Measurements from ENCODE around the gene MAGI1.

Gene MAGI1

GRCh38 chr3:65837604-65838003 lies 201.1 kb downstream of the MAGI1 start:
- H3K9me2 ChIP-seq (replicated peaks; ENCODE audit: low read depth, low read length): no peaks in the 10 kb centered on the region
- H3F3A ChIP-seq (ENCODE audit: low read depth): no peaks in the 10 kb centered on the region
- no peak overlapping the region for H3K4me2 ChIP-seq (ENCODE audit: low read depth, low read length, poor library complexity, severe bottlenecking)
- peaks cover 12% of the 10 kb centered on the region for H3K4me1 ChIP-seq (ENCODE audit: insufficient read depth, low read length, poor library complexity, severe bottlenecking)
- H3K79me2 ChIP-seq (ENCODE audit: insufficient read depth, low read length): no peaks in the 10 kb centered on the region
- TF ChIP-seq CTCF (conservative IDR thresholded peaks at IDR 0.05; ENCODE audit: low read length) (no peak), EZH2phosphoT487 (IDR thresholded peaks at IDR 0.05; ENCODE audit: borderline replicate concordance) (no peak)
- no peak overlapping the region for H2AFZ ChIP-seq (ENCODE audit: low read length)
- H3K4me3 ChIP-seq (ENCODE audit: low read length, poor library complexity, severe bottlenecking): no peak overlapping the region
- H3K36me3 ChIP-seq (ENCODE audit: insufficient read depth, low read length): no peaks in the 10 kb centered on the region
- no peak overlapping the region for H3K9ac ChIP-seq (ENCODE audit: low read depth, low read length, poor library complexity, severe bottlenecking)
- H3K27me3 ChIP-seq (ENCODE audit: insufficient read depth, low read length, poor library complexity, severe bottlenecking): no peaks in the 10 kb centered on the region
- H4K20me1 ChIP-seq (ENCODE audit: insufficient read depth, low read length, poor library complexity, severe bottlenecking): no peaks in the 10 kb centered on the region
- no peaks in the 10 kb centered on the region for H3K9me3 ChIP-seq (ENCODE audit: insufficient read depth, low read depth, low read length)

- Histone ChIP-seq H4K20me1 (ENCODE audit: insufficient read depth, low read length, poor library complexity, severe bottlenecking) (no peaks in the 10 kb centered on the region), H3K9me2 (replicated peaks; ENCODE audit: low read depth, low read length) (no peaks in the 10 kb centered on the region), H3K4me1 (ENCODE audit: insufficient read depth, low read length, poor library complexity, severe bottlenecking) (peaks cover 12% of the 10 kb centered on the region), H3K9ac (ENCODE audit: low read depth, low read length, poor library complexity, severe bottlenecking) (no peak overlapping the region), H3K79me2 (ENCODE audit: insufficient read depth, low read length) (no peaks in the 10 kb centered on the region), H3F3A (ENCODE audit: low read depth) (no peaks in the 10 kb centered on the region), H3K36me3 (ENCODE audit: insufficient read depth, low read length) (no peaks in the 10 kb centered on the region), H2AFZ (ENCODE audit: low read length) (no peak overlapping the region), H3K4me3 (ENCODE audit: low read length, poor library complexity, severe bottlenecking) (no peak overlapping the region), H3K4me2 (ENCODE audit: low read depth, low read length, poor library complexity, severe bottlenecking) (no peak overlapping the region), H3K27me3 (ENCODE audit: insufficient read depth, low read length, poor library complexity, severe bottlenecking) (no peaks in the 10 kb centered on the region), H3K9me3 (ENCODE audit: insufficient read depth, low read depth, low read length) (no peaks in the 10 kb centered on the region)
- no peak for TF ChIP-seq CTCF (conservative IDR thresholded peaks at IDR 0.05; ENCODE audit: low read length)
- no peak for TF ChIP-seq EZH2phosphoT487 (IDR thresholded peaks at IDR 0.05; ENCODE audit: borderline replicate concordance)
Measured at GRCh38 chr3:65836047-65836446, 202.7 kb downstream of the MAGI1 start.

GRCh38 chr3:65833761-65834505 lies 204.8 kb downstream of the MAGI1 start:
- H3K4me2 ChIP-seq (ENCODE audit: low read depth, low read length, poor library complexity, severe bottlenecking): peak overlapping the region; percentile 4
- no peaks in the 10 kb centered on the region for H3K9me3 ChIP-seq (ENCODE audit: insufficient read depth, low read depth, low read length)

More at GRCh38 chr3:65833761-65834505, 204.8 kb downstream of the MAGI1 start:
- H3F3A ChIP-seq (ENCODE audit: low read depth): no peaks in the 10 kb centered on the region
- no peak overlapping the region for H3K9ac ChIP-seq (ENCODE audit: low read depth, low read length, poor library complexity, severe bottlenecking)
- H3K79me2 ChIP-seq (ENCODE audit: insufficient read depth, low read length): no peaks in the 10 kb centered on the region
- H2AFZ ChIP-seq (ENCODE audit: low read length): no peak overlapping the region
- no peaks in the 10 kb centered on the region for H3K9me2 ChIP-seq (replicated peaks; ENCODE audit: low read depth, low read length)
- H4K20me1 ChIP-seq (ENCODE audit: insufficient read depth, low read length, poor library complexity, severe bottlenecking): no peaks in the 10 kb centered on the region
- no peak for TF ChIP-seq CTCF (conservative IDR thresholded peaks at IDR 0.05; ENCODE audit: low read length)
- TF ChIP-seq EZH2phosphoT487 (IDR thresholded peaks at IDR 0.05; ENCODE audit: borderline replicate concordance): no peak
- H3K36me3 ChIP-seq (ENCODE audit: insufficient read depth, low read length): no peaks in the 10 kb centered on the region
- H3K4me1 ChIP-seq (ENCODE audit: insufficient read depth, low read length, poor library complexity, severe bottlenecking): peaks cover 24% of the 10 kb centered on the region
- H3K27me3 ChIP-seq (ENCODE audit: insufficient read depth, low read length, poor library complexity, severe bottlenecking): no peaks in the 10 kb centered on the region
- no peak overlapping the region for H3K4me3 ChIP-seq (ENCODE audit: low read length, poor library complexity, severe bottlenecking)

Data from Loucy (cell line).